Chondrocyte (in vitro differentiated cells): ENCODE measurements around the gene SYT14. TPM values are rescaled to one million over a fixed set of nuclear protein-coding genes. Genes with fewer than 3 reads are reported as not detected.
A peak's percentile ranks its signal among the peaks of the same experiment; 100 is the strongest.
"Not testable (repeated sequence)": the region's sequence is repeated elsewhere in the genome, so short reads cannot be mapped to it uniquely, and the experiment has no call there.

ENCODE experiments used
- DNase-seq: peaks from one replicate; pipeline ENCODE4 v3.0.0; 2021; ENCODE audit warnings: mixed read lengths, low spot score
- H3K27ac Mint-ChIP-seq: one replicate; pipeline ENCODE4 v1.8.0; 2021; ENCODE audit warnings: mild to moderate bottlenecking, moderate library complexity, mixed read lengths; ENCODE audit not compliant: unreplicated experiment
- H3K27me3 Mint-ChIP-seq: 2 replicates; pipeline ENCODE4 v1.8.0; 2021; ENCODE audit warnings: low read depth, mixed read lengths
- H3K36me3 Mint-ChIP-seq: 2 replicates; pipeline ENCODE4 v1.8.0; 2021; ENCODE audit warnings: low read depth, mixed read lengths
- H3K4me1 Mint-ChIP-seq: 2 replicates; pipeline ENCODE4 v1.8.0; 2021; ENCODE audit warnings: low read depth, mild to moderate bottlenecking, mixed read lengths
- H3K4me3 Mint-ChIP-seq: one replicate; pipeline ENCODE4 v1.8.0; 2021; ENCODE audit warnings: mild to moderate bottlenecking, moderate library complexity, mixed read lengths; ENCODE audit not compliant: unreplicated experiment
- H3K9me3 Mint-ChIP-seq: 2 replicates; pipeline ENCODE4 v1.8.0; 2021; ENCODE audit warnings: low read depth, mixed read lengths
- CTCF ChIP-seq: fragments of 200-600 bp; sonication (generic); IDR thresholded peaks from 2 replicates; pipeline ENCODE4 v1.5.0; 2021; ENCODE audit warnings: antibody characterized with exemption, mild to moderate bottlenecking, moderate library complexity
- long read RNA-seq: library from polyadenylated mRNA; stranded (forward); transcript quantifications from one replicate; pipeline ENCODE4 v2.0.0, GENCODE V29; 2021
- total RNA-seq: library from RNA; stranded (reverse); gene quantifications from 3 replicates; pipeline ENCODE4 v1.2.1, GENCODE V29; 2021

The SYT14 gene
- total RNA-seq = 0.19 to 1.0 TPM (median 0.72 TPM) in 3 replicates
- long read RNA-seq = 0 reads

- DNase-seq = peak; percentile 74
- Mint-ChIP-seq H3K9me3 (no peaks in the 10 kb centered on the region), H3K4me1 (peaks cover 9% of the 10 kb centered on the region), H3K27me3 (peaks cover 57% of the 10 kb centered on the region), H3K4me3 (peak within 1 kb of the TSS; percentile 68), H3K36me3 (no peaks in the 10 kb centered on the region), H3K27ac (no peak within 1 kb of the TSS)
- TF ChIP-seq CTCF = peak; percentile 20
Observed at GRCh38 chr1:209937996-209938959, at the start of gene SYT14. TSS of gene SYT14 (plus strand) at chr1:209938217. CDS start at chr1:209938265, 48 bp downstream.

GRCh38 chr1:209888291-209889076 lies 49.5 kb upstream of the SYT14 start:
- H3K9me3 Mint-ChIP-seq, H3K27ac Mint-ChIP-seq, DNase-seq, H3K36me3 Mint-ChIP-seq, H3K4me3 Mint-ChIP-seq, H3K27me3 Mint-ChIP-seq: not testable (repeated sequence)
- H3K4me1 Mint-ChIP-seq = peaks cover 35% of the 10 kb centered on the region

- no peaks in the 10 kb centered on the region for H3K36me3 Mint-ChIP-seq
- no peak for TF ChIP-seq CTCF
- no peak overlapping the region for H3K27ac Mint-ChIP-seq
- no peak overlapping the region for H3K4me3 Mint-ChIP-seq
- no peak for DNase-seq
- H3K4me1 Mint-ChIP-seq = peaks cover 29% of the 10 kb centered on the region
- H3K27me3 Mint-ChIP-seq = no peaks in the 10 kb centered on the region
- H3K9me3 Mint-ChIP-seq = no peaks in the 10 kb centered on the region
Observed at GRCh38 chr1:209889077-209889418, 49.0 kb upstream of the SYT14 start.

- no peak for DNase-seq
- H3K4me1 Mint-ChIP-seq = peaks cover 16% of the 10 kb centered on the region
- H3K4me3 Mint-ChIP-seq = no peak overlapping the region
Observed at GRCh38 chr1:209890641-209891330, 47.2 kb upstream of the SYT14 start.

GRCh38 chr1:209893751-209894150 lies 44.3 kb upstream of the SYT14 start:
- Mint-ChIP-seq H3K4me1 (peaks cover 14% of the 10 kb centered on the region), H3K27me3 (no peaks in the 10 kb centered on the region), H3K36me3 (no peaks in the 10 kb centered on the region), H3K4me3 (no peak overlapping the region), H3K9me3 (no peaks in the 10 kb centered on the region), H3K27ac (no peak overlapping the region)
- no peak for TF ChIP-seq CTCF
- DNase-seq = no peak

More at GRCh38 chr1:209890641-209891330, 47.2 kb upstream of the SYT14 start:
- Mint-ChIP-seq H3K36me3 (no peaks in the 10 kb centered on the region), H3K27ac (no peak overlapping the region), H3K9me3 (no peaks in the 10 kb centered on the region), H3K27me3 (no peaks in the 10 kb centered on the region)
- TF ChIP-seq CTCF = no peak
